ENCODE measurements around the gene KLHL6.
A peak's percentile ranks its signal among the peaks of the same experiment; 100 is the strongest.

KLHL6 gene

GRCh38 chr3:183494341-183494740 lies 61.2 kb downstream of the KLHL6 start:
- no peak for TF ChIP-seq ZFX (IDR thresholded peaks at IDR 0.05; ENCODE audit: borderline replicate concordance)
- no peak for TF ChIP-seq CTCF (IDR thresholded peaks at IDR 0.05)
- H3K27ac ChIP-seq = no peak overlapping the region

GRCh38 chr3:183493296-183494045 lies 62.0 kb downstream of the KLHL6 start:
- no peak overlapping the region for H3K27ac ChIP-seq
- no peak for TF ChIP-seq ZFX (IDR thresholded peaks at IDR 0.05; ENCODE audit: borderline replicate concordance)
- TF ChIP-seq CTCF (IDR thresholded peaks at IDR 0.05) = no peak

- TF ChIP-seq CTCF (IDR thresholded peaks at IDR 0.05) = no peak
- no peak for TF ChIP-seq ZFX (IDR thresholded peaks at IDR 0.05; ENCODE audit: borderline replicate concordance)
- H3K27ac ChIP-seq = no peak overlapping the region
Observed at GRCh38 chr3:183492849-183493179, 62.7 kb downstream of the KLHL6 start.

GRCh38 chr3:183491923-183492848 lies 63.3 kb downstream of the KLHL6 start:
- no peak for TF ChIP-seq CTCF (IDR thresholded peaks at IDR 0.05)
- TF ChIP-seq ZFX (IDR thresholded peaks at IDR 0.05; ENCODE audit: borderline replicate concordance) = no peak
- H3K27ac ChIP-seq = no peak overlapping the region

GRCh38 chr3:183491109-183491922 lies 64.2 kb downstream of the KLHL6 start:
- no peak for TF ChIP-seq CTCF (IDR thresholded peaks at IDR 0.05)
- peak overlapping the region; percentile 48 for H3K27ac ChIP-seq

- peak overlapping the region; percentile 48 for H3K27ac ChIP-seq
Observed at GRCh38 chr3:183490653-183491052, 64.9 kb downstream of the KLHL6 start.

More at GRCh38 chr3:183490653-183491052, 64.9 kb downstream of the KLHL6 start:
- no peak for TF ChIP-seq CTCF (IDR thresholded peaks at IDR 0.05)
- no peak for TF ChIP-seq ZFX (IDR thresholded peaks at IDR 0.05; ENCODE audit: borderline replicate concordance)
